HG03457 (cell line): ENCODE measurements around the gene IFT81.

Experiments used
- ATAC-seq: cut with Tn5 transposase; IDR thresholded peaks from one replicate; pipeline ENCODE4 v1.9.1; 2021; ENCODE audit warnings: moderate number of reproducible peaks; ENCODE audit not compliant: unreplicated experiment

The IFT81 gene

GRCh38 chr12:110156766-110157165 lies 32.6 kb downstream of the IFT81 start:
- ATAC-seq = no peak

GRCh38 chr12:110157539-110157938 lies 33.4 kb downstream of the IFT81 start:
- no peak for ATAC-seq

- ATAC-seq = no peak
These were observed 35.6 kb downstream of the IFT81 start for GRCh38 chr12:110159671-110160245.

GRCh38 chr12:110165540-110166159 lies 41.5 kb downstream of the IFT81 start:
- ATAC-seq = peak; percentile 79

- ATAC-seq = no peak
These were observed 44.7 kb downstream of the IFT81 start for GRCh38 chr12:110168732-110169455.

- ATAC-seq = no peak
These were observed 46.5 kb downstream of the IFT81 start for GRCh38 chr12:110170535-110171185.

- ATAC-seq = no peak
These were observed 47.0 kb downstream of the IFT81 start for GRCh38 chr12:110171186-110171538.

- no peak for ATAC-seq
These were observed 47.5 kb downstream of the IFT81 start for GRCh38 chr12:110171636-110172035.

GRCh38 chr12:110174373-110174996 lies 50.3 kb downstream of the IFT81 start:
- ATAC-seq = no peak

GRCh38 chr12:110175201-110175600 lies 51.0 kb downstream of the IFT81 start:
- no peak for ATAC-seq

GRCh38 chr12:110176745-110177144 lies 52.6 kb downstream of the IFT81 start:
- no peak for ATAC-seq

GRCh38 chr12:110179291-110179690 lies 55.1 kb downstream of the IFT81 start:
- ATAC-seq = no peak

- ATAC-seq = no peak
These were observed 56.4 kb downstream of the IFT81 start for GRCh38 chr12:110180591-110181005.

GRCh38 chr12:110182281-110182680 lies 58.1 kb downstream of the IFT81 start:
- ATAC-seq = no peak

GRCh38 chr12:110183386-110183785 lies 59.2 kb downstream of the IFT81 start:
- ATAC-seq = no peak

GRCh38 chr12:110185626-110186025 lies 61.5 kb downstream of the IFT81 start:
- no peak for ATAC-seq

- ATAC-seq = no peak
These were observed 61.9 kb downstream of the IFT81 start for GRCh38 chr12:110186059-110186458.

- ATAC-seq = no peak
These were observed 69.0 kb downstream of the IFT81 start for GRCh38 chr12:110193196-110193595.

GRCh38 chr12:110197003-110197402 lies 72.8 kb downstream of the IFT81 start:
- no peak for ATAC-seq

GRCh38 chr12:110198386-110198785 lies 74.2 kb downstream of the IFT81 start:
- ATAC-seq = no peak

GRCh38 chr12:110199339-110200123 lies 75.4 kb downstream of the IFT81 start:
- ATAC-seq = no peak
